HepG2 (cell line): Measurements from ENCODE around the gene PSMG3. TPM values are rescaled to one million over a fixed set of nuclear protein-coding genes. Genes with fewer than 3 reads are reported as not detected.

Experiments
- ATAC-seq: fragments of 200-7000 bp; cut with Tn5 transposase; 3 replicates; pipeline ENCODE4 v1.9.1; 2020; ENCODE audit warnings: mild to moderate bottlenecking, moderate library complexity
- BruUV-seq: library from RNA; stranded (reverse); fragments of 400-500 nt; replicated peaks from 2 replicates; lab custom pipeline; 2021; lab: Mats Ljungman, UMichigan
- CTCF ChIA-PET: fragments of 300-600 bp; formaldehyde crosslinking; extraction: SDS; loops from one replicate; lab custom pipeline; 2021; ENCODE audit warnings: low total read pairs, inconsistent platforms, low intra/inter-chr PET ratio; lab: Yijun Ruan, JAX
- POLR2A ChIA-PET: fragments of 350-600 bp; sonication (Branson Sonifier 250); formaldehyde crosslinking; loops from one replicate; lab custom pipeline; 2020; ENCODE audit warnings: antibody characterized with exemption, inconsistent platforms; lab: Yijun Ruan, JAX
- DNase-seq: peaks from one replicate; pipeline ENCODE4 v3.0.0-alpha.2; 2015; ENCODE audit warnings: low spot score
- FAIRE-seq: peaks from 3 replicates; lab custom pipeline; 2011; peaks lifted over from hg19 to GRCh38; lab: Jason Lieb, UNC
- H2AFZ ChIP-seq: one replicate; pipeline ENCODE4 v1.6.1; 2011; ENCODE audit warnings: low read length, inconsistent platforms
- H3K27ac ChIP-seq: fragments of 300-600 bp; 3 replicates; pipeline ENCODE4 v1.8.0; 2011; ENCODE audit warnings: mixed run types, mild to moderate bottlenecking, mixed read lengths, low read length, inconsistent platforms; ENCODE audit not compliant: insufficient read depth; ENCODE audit errors: extremely low read length
- H3K27me3 ChIP-seq, 2 experiments: fragments of 200-600 bp in 1 of 2; 2 replicates in 1 of 2; 3 replicates in 1 of 2; pipeline versions ENCODE4 v1.6.0 to v1.8.0; 2011; ENCODE audit warnings: low read length in 2 of 2, mild to moderate bottlenecking in 2 of 2, moderate library complexity in 2 of 2, inconsistent platforms in 1 of 2; ENCODE audit not compliant: insufficient read depth in 2 of 2, control insufficient read depth in 1 of 2
- H3K36me3 ChIP-seq, 2 experiments: fragments of 200-600 bp in 1 of 2; replicated peaks in 1 of 2; 2 replicates in 1 of 2; 3 replicates in 1 of 2; pipeline versions ENCODE4 v1.5.1 to v1.8.0; 2011; ENCODE audit warnings: low read length in 2 of 2, inconsistent platforms in 1 of 2; ENCODE audit not compliant: insufficient read depth in 2 of 2, control insufficient read depth in 1 of 2
- H3K4me1 ChIP-seq: 2 replicates; pipeline ENCODE4 v1.5.1; 2012; ENCODE audit warnings: low read length, inconsistent platforms; ENCODE audit not compliant: insufficient read depth
- H3K4me2 ChIP-seq: 2 replicates; pipeline ENCODE4 v1.6.0; 2011; ENCODE audit warnings: low read depth, low read length, inconsistent platforms
- H3K4me3 ChIP-seq, 3 experiments: fragments of 200-600 bp in 1 of 3; sonication (generic), shearing (Covaris generic) in 1 of 3; replicated peaks in 1 of 3; 2 replicates each; pipeline ENCODE4 v1.5.1; 2011 to 2016; ENCODE audit warnings: low read length in 3 of 3, inconsistent platforms in 2 of 3, low read depth in 2 of 3, mild to moderate bottlenecking in 2 of 3, control low read depth in 1 of 3, mixed read lengths in 1 of 3; ENCODE audit not compliant: insufficient read depth in 1 of 3
- H3K79me2 ChIP-seq: one replicate; pipeline ENCODE4 v1.6.1; 2011; ENCODE audit warnings: low read length, inconsistent platforms; ENCODE audit not compliant: insufficient read depth
- H3K9ac ChIP-seq: 2 replicates; pipeline ENCODE4 v1.6.0; 2011; ENCODE audit warnings: mild to moderate bottlenecking, low read depth, low read length, inconsistent platforms; ENCODE audit not compliant: insufficient read depth
- H3K9me3 ChIP-seq: 2 replicates; pipeline ENCODE4 v1.5.1; 2012; ENCODE audit warnings: mild to moderate bottlenecking, low read length
- H4K20me1 ChIP-seq: 2 replicates; pipeline ENCODE4 v1.6.0; 2011; ENCODE audit warnings: inconsistent platforms, mild to moderate bottlenecking, low read length, moderate library complexity; ENCODE audit not compliant: insufficient read depth
- KLF9 ChIP-seq: IDR thresholded peaks from 2 replicates; pipeline ENCODE4 v1.6.1; 2016; ENCODE audit warnings: low read depth
- ZBTB7B ChIP-seq: sonication (generic); formaldehyde crosslinking; IDR thresholded peaks from 2 replicates; pipeline ENCODE4 v1.4.0; 2020; ENCODE audit warnings: missing genetic modification reagents
- ZFY ChIP-seq: sonication (generic); formaldehyde crosslinking; IDR thresholded peaks from 2 replicates; pipeline ENCODE4 v1.4.0; 2020; ENCODE audit warnings: missing genetic modification reagents
- ZNF331 ChIP-seq: sonication (generic); formaldehyde crosslinking; IDR thresholded peaks from 2 replicates; pipeline ENCODE4 v1.4.0; 2020; ENCODE audit warnings: missing genetic modification reagents
- ZNF770 ChIP-seq: sonication (generic); formaldehyde crosslinking; IDR thresholded peaks from 2 replicates; pipeline ENCODE4 v1.5.0; 2020; ENCODE audit warnings: mild to moderate bottlenecking, missing genetic modification reagents
- WGBS: methylation state at CpG from one replicate; pipeline ENCODE4 v1.1.6; 2017; ENCODE audit warnings: low lambda C conversion rate; 5-methylcytosine and 5-hydroxymethylcytosine counted together
- in situ Hi-C: cut with HindIII; loops from 2 replicates; pipeline ENCODE4 v1.10.0; 2017; ENCODE audit warnings: low pct_unique_long_range_greater_than_20kb; ENCODE audit not compliant: extremely low pct_ligation_motif_present
- intact Hi-C: fragments of 100-400 bp; cut with micrococcal nuclease; formaldehyde crosslinking; loops from one replicate; pipeline ENCODE4 v1.10.0; 2022; ENCODE audit not compliant: unreplicated experiment
- polyA plus RNA-seq, 8 experiments: library from polyadenylated mRNA; depleted of rRNA in 3 of 8; stranded (reverse) in 7 of 8; unstranded in 1 of 8; fragments of >200 nt; fragmentation: Illumina TruSeq in 4 of 8; extraction: Trizol in 4 of 8; gene quantifications; 2 replicates each; pipeline versions ENCODE4 v1.2.1 to v1.2.3, GENCODE V29; 2011 to 2016; ENCODE audit warnings: low read depth in 4 of 8, missing spikeins in 1 of 8, mixed read lengths in 1 of 8; ENCODE audit not compliant: insufficient read depth in 1 of 8
- total RNA-seq, 5 experiments: library from RNA; depleted of rRNA; stranded (reverse); fragments of >200 nt; fragmentation: Illumina TruSeq; extraction: Trizol; gene quantifications; 2 replicates each; pipeline ENCODE4 v1.2.3, GENCODE V29; 2016; ENCODE audit warnings: low read depth in 1 of 5

The PSMG3 gene
- total and polyA plus RNA-seq, 2 of the 13 experiments (the other 11 are each of a cell fraction or from before 2014, with no cell fraction given): 29.6 to 48.4 TPM

GRCh38 chr7:1590476-1590875, 20.6 kb upstream of the PSMG3 start:
- Histone ChIP-seq H3K9me3 (peaks cover 8% of the 10 kb centered on the region; the same call in 1 of the 2 replicates), H3K27me3 (peaks cover 5 to 61% of the 10 kb centered on the region in 2 experiments; a peak in 3 of 5 replicates), H3K27ac (no peak overlapping the region), H3K4me2 (no peak overlapping the region), H3K36me3 (no peaks in the 10 kb centered on the region), H3K79me2 (no peaks in the 10 kb centered on the region), H3K4me3 (no peak overlapping the region), H4K20me1 (no peaks in the 10 kb centered on the region), H3K4me1 (no peaks in the 10 kb centered on the region), H2AFZ (no peak overlapping the region), H3K9ac (no peak overlapping the region)
- no peak for DNase-seq
- TF ChIP-seq KLF9 (CRISPR knock-in tag) (no peak), ZNF770 (CRISPR knock-in tag) (no peak), ZBTB7B (CRISPR knock-in tag) (no peak)
- ATAC-seq: no peak
- no TSS peak for BruUV-seq
- FAIRE-seq: no peak
- intact Hi-C loops (no loop called here), in situ Hi-C loops (loop anchor here (25.0 kb wide), 1 partner anchor 622 kb away; no protein-coding TSS in a partner anchor)
- ChIA-PET CTCF (no interaction called here), POLR2A (no interaction called here)
- WGBS: 27% methylated on average over 6 of the region's 6 CpGs

- in situ Hi-C loops (loop anchor here (10.0 to 25.0 kb wide), 2 partner anchors 166 to 623 kb away; no protein-coding TSS in a partner anchor), intact Hi-C loops (no loop called here)
- no peak overlapping the region for H3K4me2 ChIP-seq
- H3K4me1 ChIP-seq: no peaks in the 10 kb centered on the region
- H3K9me3 ChIP-seq: peaks cover 8% of the 10 kb centered on the region; the same call in 1 of the 2 replicates
- H2AFZ ChIP-seq: no peak overlapping the region
- no peak for ATAC-seq
- no CpG with 5 or more reads among the region's 1 CpG for WGBS
- no peak overlapping the region for H3K9ac ChIP-seq
- BruUV-seq: no TSS peak
- H3K4me3 ChIP-seq: no peak overlapping the region
- CTCF ChIA-PET: no interaction called here
- no peak for TF ChIP-seq ZFY (CRISPR knock-in tag)
- peak; percentile 99 for TF ChIP-seq ZNF331 (CRISPR knock-in tag)
- H3K27me3 ChIP-seq: peaks cover 5 to 67% of the 10 kb centered on the region in 2 experiments; a peak in 3 of 5 replicates
- H3K27ac ChIP-seq: no peak overlapping the region
- no peak for DNase-seq
- H3K79me2 ChIP-seq: no peaks in the 10 kb centered on the region
- no peak for FAIRE-seq
- no peaks in the 10 kb centered on the region for H4K20me1 ChIP-seq
- no peaks in the 10 kb centered on the region for H3K36me3 ChIP-seq
- POLR2A ChIA-PET: no interaction called here
Observed at GRCh38 chr7:1588978-1589377, 19.1 kb upstream of the PSMG3 start.
